WI38 (cell line): ENCODE measurements around the gene SLC22A1.

Source experiments
- H3K4me3 ChIP-seq: 2 replicates; pipeline ENCODE4 v1.5.1; 2011; ENCODE audit warnings: low read depth, mild to moderate bottlenecking, control low read depth, low read length
- CTCF ChIP-seq: IDR thresholded peaks from 2 replicates; pipeline ENCODE4 v1.5.1; 2012; ENCODE audit warnings: low read depth, mild to moderate bottlenecking, control low read depth, low read length

Gene SLC22A1

DNA sequence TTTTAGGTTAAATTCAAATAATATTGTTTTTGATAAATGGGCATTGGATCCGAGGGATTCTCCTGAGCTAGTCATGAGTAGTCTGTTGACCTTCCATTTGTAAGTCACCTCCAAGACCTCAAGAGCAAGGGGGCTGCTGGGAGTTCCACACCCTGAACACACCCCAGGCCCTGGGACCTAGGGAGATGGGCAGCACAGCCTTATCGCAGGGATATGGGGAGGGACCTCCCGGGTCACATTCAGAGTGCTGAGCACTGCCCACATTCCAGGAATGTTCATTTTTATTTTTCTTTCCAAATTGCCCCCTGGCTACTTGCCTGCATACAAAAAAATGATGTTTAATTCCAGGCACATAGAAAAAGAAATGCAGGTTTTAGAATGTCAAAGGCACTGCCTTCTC, 81.5 kb downstream of the SLC22A1 start:
- no peak for TF ChIP-seq CTCF
- no peak overlapping the region for H3K4me3 ChIP-seq

- no peak overlapping the region for H3K4me3 ChIP-seq
- TF ChIP-seq CTCF = no peak
Measured at GRCh38 chr6:160203522-160203921, 81.9 kb downstream of the SLC22A1 start.

- TF ChIP-seq CTCF = no peak
Measured at GRCh38 chr6:160203953-160204352, 82.3 kb downstream of the SLC22A1 start.

GRCh38 chr6:160204710-160205109, 83.1 kb downstream of the SLC22A1 start:
- no peak overlapping the region for H3K4me3 ChIP-seq

More at GRCh38 chr6:160203953-160204352, 82.3 kb downstream of the SLC22A1 start:
- no peak overlapping the region for H3K4me3 ChIP-seq

DNA sequence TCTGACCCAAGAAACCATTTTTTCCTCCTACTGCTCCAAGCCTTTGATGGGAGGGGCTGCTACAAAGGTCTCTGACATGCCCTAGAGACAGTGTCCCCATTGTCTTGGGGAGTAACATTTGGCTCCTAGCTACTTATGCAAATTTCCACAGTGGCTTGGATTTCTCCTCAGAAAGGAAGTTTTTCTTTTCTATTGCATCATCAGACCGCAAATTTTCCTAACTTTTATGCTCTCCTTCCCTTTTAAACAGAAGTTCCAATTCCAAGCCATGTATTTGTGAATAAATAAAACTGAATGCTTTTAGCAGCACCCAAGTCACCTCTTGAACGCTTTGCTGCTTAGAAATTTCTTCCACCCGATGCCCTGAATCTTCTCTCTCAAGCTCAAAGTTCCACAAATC, 86.0 kb downstream of the SLC22A1 start:
- no peak overlapping the region for H3K4me3 ChIP-seq
- no peak for TF ChIP-seq CTCF

More at GRCh38 chr6:160204710-160205109, 83.1 kb downstream of the SLC22A1 start:
- TF ChIP-seq CTCF = no peak
